NB4 (cell line): ENCODE data around the gene UTS2B.

Experiments used
- POLR2A ChIP-seq: IDR thresholded peaks from 2 replicates; pipeline ENCODE4 v1.6.1; 2011; ENCODE audit warnings: mild to moderate bottlenecking; ENCODE audit not compliant: insufficient read length; ENCODE audit errors: extremely low read depth
- TF ChIP-seq, protein P1 (sequence below): IDR thresholded peaks from one replicate; pipeline ENCODE4 v1.5.1; 2012; ENCODE audit warnings: low read depth, low read length

DNA sequence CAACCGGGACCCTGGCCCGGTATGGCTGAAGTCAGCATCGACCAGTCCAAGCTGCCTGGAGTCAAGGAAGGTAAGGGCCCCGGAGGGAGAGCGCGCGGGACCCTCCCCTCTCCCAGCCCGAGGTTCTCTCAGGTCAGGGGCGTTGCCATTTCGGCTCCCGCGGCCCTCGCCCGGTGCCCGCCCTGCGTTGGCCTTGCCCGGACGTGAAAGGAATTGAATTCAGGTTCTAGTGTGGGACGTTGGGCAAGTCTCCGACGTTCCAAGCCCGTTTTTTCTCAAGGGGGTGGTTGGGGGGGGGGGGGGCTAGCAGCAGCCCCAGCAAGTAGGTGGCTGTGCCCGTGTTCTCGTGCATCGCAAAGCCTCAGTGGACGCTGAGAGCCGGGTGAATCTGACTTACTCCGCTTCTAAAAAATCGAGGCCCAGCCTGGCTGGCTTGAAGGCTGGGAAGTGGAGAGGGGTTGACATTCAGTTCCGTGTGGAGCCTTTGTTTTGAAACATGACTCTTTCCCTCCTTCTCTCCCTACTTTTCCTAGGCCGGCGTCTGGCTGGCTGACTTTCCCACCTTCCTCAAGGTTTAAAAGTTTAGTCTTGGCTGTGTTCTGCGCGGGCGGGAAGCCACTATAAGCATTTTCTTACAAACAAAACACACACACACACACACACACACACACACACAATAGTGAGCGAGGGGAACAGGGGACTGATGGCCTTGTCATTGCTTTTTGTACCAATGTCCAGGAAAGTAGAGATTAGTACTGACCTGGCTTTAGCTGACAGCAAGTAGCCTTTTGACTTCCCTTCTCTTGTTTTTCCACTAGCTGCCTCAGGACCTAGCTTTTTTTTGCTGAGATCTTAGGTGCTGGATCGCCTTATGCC, at the start of gene UTS2B:
- TF ChIP-seq, protein P1, sequence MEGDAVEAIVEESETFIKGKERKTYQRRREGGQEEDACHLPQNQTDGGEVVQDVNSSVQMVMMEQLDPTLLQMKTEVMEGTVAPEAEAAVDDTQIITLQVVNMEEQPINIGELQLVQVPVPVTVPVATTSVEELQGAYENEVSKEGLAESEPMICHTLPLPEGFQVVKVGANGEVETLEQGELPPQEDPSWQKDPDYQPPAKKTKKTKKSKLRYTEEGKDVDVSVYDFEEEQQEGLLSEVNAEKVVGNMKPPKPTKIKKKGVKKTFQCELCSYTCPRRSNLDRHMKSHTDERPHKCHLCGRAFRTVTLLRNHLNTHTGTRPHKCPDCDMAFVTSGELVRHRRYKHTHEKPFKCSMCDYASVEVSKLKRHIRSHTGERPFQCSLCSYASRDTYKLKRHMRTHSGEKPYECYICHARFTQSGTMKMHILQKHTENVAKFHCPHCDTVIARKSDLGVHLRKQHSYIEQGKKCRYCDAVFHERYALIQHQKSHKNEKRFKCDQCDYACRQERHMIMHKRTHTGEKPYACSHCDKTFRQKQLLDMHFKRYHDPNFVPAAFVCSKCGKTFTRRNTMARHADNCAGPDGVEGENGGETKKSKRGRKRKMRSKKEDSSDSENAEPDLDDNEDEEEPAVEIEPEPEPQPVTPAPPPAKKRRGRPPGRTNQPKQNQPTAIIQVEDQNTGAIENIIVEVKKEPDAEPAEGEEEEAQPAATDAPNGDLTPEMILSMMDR = no peak
- TF ChIP-seq POLR2A = no peak
